ENCODE results near the gene MRPL43.

The MRPL43 gene

DNA sequence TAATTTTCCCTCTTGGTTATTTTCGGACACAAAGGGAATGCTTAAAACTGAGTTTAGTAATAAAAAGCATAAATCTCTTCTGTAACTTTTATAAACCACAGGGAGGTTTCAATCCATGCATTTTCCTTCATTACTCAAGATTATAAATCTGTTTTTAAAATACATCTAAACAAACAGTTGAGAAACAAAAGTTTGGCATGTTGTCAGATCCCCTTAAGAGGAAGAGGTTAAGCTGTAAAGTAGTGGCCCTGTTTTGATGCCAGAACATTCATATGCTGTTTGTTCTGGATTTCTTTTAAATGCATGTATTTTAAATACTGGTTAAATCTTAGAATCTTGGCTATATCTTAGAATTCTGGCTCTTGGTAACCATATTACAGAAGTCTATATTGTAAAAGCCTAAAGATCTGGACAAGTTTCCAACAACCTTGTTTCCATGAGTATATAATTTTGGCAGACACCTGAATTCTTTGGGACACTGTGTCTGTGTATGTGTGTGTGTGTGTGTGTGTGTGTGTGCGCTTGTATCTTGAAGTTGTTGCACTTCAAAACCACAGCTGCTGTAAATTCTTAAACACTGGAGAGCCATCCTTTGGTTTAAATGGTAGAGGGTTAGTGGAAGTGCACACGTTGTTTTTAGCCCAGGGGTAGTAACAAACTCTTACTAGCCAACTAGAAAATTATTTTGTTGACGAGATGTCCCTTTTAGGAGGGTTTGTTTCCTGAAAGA, 24.8 kb downstream of the MRPL43 start:
- DNase-seq, result no peak

DNA sequence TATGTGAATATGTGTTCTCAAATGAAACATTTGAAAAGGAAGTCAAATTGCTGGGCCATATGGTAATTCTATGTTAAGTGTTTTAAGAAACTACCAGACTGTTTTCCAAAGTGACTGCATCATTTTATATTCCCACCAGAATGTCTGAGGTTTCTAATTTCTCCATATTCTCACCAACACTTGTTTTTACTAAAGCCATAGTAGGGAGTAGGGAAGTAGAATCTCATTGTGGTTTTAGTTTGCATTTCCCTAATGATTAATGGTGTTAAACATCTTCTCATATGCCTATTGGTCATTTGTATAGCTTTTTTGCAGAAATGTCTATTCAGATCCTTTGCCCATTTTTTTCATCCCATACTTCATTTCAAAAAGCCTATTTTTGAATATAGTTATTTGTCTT, 27.0 kb downstream of the MRPL43 start:
- DNase-seq, result no peak

DNA sequence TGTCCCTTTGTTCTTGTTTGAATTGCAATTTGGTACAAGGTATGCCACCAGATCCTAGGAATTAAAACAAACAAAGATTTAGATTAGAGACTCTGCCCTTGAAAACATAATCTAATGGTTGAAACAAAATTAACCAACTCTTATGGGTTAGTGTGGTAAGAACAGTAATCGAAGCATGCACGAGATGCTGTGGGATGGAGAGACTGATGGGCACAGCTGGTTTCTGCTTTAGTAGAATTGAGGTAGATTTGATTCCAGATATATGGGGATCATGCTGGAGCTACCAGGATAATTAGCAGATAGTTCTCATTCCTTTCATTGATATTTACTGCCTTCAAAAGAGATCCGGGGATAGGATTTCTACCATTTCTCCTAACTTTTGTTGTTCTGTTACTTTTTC, 38.4 kb downstream of the MRPL43 start:
- no peak for DNase-seq

- DNase-seq, result no peak
These were observed 41.5 kb downstream of the MRPL43 start for GRCh38 chr10:100945754-100946153.

DNA sequence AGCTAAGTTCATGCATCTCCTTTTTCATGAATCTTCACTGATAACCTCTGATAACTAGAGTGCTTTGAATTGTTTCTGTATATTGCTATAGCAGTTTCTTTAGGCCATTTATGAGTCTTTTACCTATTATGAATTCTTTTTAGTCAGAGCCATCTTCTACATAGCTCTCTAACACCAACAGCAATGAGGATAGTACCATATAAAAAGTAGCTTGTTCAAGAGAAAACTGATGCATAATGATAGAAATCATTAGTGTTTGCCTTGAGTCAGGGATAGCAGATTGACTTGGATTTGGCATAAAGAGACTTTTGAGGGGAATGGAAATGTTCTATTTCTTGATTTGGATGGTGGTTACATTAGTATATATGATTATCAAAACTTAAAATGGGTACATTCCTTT, 43.8 kb downstream of the MRPL43 start:
- no peak for DNase-seq

GRCh38 chr10:100942229-100942628, 45.1 kb downstream of the MRPL43 start:
- DNase-seq, result no peak

DNA sequence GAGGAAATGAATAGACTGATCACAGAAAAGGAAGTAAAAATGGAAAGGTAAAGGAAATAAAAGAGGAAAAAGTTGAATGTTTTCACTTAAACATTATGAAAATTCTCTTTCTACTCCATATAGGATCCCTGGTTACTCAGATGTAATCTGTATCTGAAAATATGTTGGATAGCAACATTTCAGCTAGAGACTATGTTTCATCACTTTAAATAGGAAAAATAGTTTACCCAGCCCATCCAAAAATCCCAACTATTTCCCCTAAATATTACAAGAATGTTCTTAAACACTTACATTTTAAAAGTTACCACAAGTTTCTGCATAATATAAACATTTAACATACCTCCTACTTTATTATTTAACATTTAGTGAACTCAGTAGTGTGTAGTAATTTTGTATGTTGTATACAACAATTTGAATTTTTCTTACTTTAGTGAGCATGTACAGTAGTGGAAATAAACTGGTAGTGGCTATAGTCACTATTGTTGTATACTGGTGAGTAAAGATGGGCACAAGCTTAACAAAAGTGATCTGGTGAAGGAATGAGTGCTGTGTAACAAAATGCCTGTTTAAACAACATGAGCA, 47.4 kb downstream of the MRPL43 start:
- no peak for DNase-seq
